Measurements from ENCODE around the gene GFOD1.

DNA sequence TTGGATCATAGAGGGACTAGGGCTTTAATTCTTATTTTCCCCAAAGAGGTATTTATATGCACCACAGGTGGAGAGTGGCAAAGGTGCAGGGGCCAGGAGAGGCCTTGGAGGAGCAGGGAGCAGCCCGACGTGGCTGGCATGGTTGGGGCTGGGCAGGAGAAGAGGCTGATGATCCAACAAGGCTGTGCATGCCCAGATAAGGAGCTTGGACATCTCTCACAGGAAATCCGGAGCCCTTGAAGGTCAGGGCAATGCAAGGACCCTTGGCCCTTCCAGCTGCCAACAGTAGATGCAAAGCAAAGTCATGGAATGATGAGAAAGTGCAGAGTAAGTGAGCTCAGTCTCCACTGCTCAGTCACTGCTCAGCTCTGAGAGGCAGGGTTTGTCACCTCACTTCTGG, 47.1 kb upstream of the GFOD1 start:
- TF ChIP-seq, protein P1, sequence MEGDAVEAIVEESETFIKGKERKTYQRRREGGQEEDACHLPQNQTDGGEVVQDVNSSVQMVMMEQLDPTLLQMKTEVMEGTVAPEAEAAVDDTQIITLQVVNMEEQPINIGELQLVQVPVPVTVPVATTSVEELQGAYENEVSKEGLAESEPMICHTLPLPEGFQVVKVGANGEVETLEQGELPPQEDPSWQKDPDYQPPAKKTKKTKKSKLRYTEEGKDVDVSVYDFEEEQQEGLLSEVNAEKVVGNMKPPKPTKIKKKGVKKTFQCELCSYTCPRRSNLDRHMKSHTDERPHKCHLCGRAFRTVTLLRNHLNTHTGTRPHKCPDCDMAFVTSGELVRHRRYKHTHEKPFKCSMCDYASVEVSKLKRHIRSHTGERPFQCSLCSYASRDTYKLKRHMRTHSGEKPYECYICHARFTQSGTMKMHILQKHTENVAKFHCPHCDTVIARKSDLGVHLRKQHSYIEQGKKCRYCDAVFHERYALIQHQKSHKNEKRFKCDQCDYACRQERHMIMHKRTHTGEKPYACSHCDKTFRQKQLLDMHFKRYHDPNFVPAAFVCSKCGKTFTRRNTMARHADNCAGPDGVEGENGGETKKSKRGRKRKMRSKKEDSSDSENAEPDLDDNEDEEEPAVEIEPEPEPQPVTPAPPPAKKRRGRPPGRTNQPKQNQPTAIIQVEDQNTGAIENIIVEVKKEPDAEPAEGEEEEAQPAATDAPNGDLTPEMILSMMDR (conservative IDR thresholded peaks at IDR 0.05; ENCODE audit: low read depth, low read length), result no peak
- TF ChIP-seq MAFK (IDR thresholded peaks at IDR 0.05; ENCODE audit: low read depth, low read length) (no peak), POLR2A (IDR thresholded peaks at IDR 0.05; ENCODE audit: low read depth, low read length) (no peak), MAZ (IDR thresholded peaks at IDR 0.05; ENCODE audit: borderline replicate concordance, low read depth, low read length) (no peak), RCOR1 (IDR thresholded peaks at IDR 0.05; ENCODE audit: insufficient replicate concordance, low read length) (no peak), SMC3 (IDR thresholded peaks at IDR 0.05; ENCODE audit: low read depth, low read length) (no peak), RFX5 (IDR thresholded peaks at IDR 0.05; ENCODE audit: low read depth, low read length) (no peak), FOS (IDR thresholded peaks at IDR 0.05; ENCODE audit: low read depth, low read length) (no peak), BHLHE40 (IDR thresholded peaks at IDR 0.05; ENCODE audit: low read depth, low read length) (no peak), CHD1 (IDR thresholded peaks at IDR 0.05; ENCODE audit: low read depth, low read length) (no peak), RAD21 (IDR thresholded peaks at IDR 0.05; ENCODE audit: low read length) (no peak), MXI1 (IDR thresholded peaks at IDR 0.05; ENCODE audit: borderline replicate concordance, low read depth, low read length) (no peak)
- TF ChIP-seq, protein P2, sequence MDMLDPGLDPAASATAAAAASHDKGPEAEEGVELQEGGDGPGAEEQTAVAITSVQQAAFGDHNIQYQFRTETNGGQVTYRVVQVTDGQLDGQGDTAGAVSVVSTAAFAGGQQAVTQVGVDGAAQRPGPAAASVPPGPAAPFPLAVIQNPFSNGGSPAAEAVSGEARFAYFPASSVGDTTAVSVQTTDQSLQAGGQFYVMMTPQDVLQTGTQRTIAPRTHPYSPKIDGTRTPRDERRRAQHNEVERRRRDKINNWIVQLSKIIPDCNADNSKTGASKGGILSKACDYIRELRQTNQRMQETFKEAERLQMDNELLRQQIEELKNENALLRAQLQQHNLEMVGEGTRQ (IDR thresholded peaks at IDR 0.05; ENCODE audit: low read depth, low read length), result no peak
